KG1 (cell line): ENCODE measurements around the gene MARCHF4.

ENCODE experiments used
- DNase-seq: peaks from one replicate; lab custom pipeline; 2025; lab: John Stamatoyannopoulos, UW

The MARCHF4 gene

DNA sequence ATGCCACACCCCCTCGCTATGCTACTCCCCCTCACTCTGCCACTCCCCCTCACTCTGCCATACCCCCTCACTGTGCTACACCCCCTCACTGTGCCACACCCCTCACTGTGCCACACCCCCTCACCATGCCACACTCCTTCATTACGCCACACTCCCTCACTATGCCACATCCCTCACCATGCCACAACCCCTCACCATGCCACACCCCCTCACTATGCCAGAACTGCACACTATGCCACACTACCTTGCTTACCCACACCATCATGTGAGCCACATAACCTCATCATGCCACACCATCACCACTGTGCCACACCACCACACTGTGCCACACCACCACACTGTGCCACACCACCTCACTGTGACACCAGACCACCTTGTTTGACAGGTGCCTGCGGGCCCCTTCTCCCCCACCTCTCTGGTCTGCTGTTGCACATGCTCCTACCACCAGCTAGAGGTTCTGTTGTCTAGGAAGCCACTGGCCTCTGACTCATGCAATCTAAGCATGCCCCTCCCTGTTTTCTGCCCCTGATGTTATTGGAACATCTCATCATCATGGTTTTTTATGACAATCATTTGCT lies 22.0 kb downstream of the MARCHF4 start:
- no peak for DNase-seq

DNA sequence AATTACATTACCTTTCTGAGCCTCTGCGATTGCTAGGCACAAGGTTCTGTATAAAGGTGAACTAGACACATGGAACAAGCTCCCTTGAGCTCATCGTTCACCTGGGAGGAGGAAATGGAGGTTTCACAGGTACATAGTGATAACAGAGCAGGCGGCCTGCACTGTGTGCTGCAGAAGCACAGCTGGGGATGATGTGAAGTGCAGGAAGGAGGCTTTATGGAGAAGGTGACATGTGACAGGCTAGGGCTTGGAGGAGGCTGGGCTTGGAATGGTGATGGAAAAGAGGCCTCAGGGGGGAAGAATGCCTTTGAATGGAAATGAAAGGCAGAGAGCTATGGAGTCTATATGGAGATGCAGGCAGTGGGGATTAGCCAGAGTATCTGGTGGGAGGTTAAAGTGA lies 22.9 kb downstream of the MARCHF4 start:
- no peak for DNase-seq

- DNase-seq: no peak
Measured at GRCh38 chr2:216348756-216349308, 23.5 kb downstream of the MARCHF4 start.

DNA sequence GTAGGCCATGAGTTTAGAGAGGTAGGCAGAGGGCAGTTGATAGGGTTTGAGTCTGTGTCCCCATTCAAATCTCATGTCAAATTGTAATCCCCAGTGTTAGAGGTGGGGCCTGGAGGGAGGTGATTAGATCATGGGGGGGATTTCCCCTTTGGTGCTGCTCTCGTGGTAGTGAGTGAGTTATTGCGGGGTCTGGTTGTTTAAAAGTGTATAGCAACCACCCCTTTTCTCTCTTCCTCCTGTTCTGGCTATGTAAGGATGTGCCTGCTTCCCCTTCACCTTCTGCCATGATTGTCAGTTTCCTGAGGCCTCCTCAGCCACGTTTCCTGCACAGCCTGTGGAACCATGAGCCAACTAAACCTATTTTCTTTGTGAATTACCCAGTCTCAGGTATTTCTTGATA lies 25.5 kb downstream of the MARCHF4 start:
- no peak for DNase-seq

DNA sequence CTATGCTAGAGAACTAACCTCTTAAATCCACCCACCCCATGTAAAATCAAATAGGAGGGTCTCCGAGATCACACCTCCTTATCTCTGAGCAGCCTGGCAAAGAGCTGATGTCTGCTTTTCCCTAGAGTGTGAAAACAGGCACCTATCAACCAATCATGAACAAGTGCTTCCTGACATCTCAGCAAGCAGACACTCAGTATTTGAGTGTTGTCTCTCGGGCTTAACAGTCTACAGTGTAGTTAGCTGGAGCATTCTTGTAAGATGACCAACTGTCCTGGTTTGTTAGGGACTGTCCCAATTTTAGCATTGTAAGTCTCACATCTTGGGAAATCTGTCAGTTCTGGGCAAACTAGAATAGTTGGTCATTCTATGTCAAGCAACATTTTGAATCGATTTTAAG lies 26.4 kb downstream of the MARCHF4 start:
- DNase-seq: no peak

DNA sequence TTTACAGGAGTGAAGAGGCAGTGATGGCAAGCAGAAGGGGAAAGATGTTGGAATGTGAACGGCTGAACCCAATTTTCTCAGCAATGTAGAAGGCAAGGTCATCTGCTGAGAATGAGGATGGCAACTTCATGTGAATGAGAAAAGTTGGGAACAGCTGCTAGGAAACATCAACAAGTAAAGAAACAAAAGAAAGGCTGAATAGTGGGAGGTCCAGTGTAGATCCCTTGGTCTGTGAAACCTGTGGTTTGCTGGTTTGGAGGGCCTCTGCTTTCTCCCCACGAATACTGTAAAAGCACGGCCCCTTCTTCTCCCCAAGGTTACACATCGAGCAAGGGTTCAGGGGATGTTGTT lies 27.4 kb downstream of the MARCHF4 start:
- no peak for DNase-seq

GRCh38 chr2:216344206-216344949 lies 27.9 kb downstream of the MARCHF4 start:
- DNase-seq: no peak

DNA sequence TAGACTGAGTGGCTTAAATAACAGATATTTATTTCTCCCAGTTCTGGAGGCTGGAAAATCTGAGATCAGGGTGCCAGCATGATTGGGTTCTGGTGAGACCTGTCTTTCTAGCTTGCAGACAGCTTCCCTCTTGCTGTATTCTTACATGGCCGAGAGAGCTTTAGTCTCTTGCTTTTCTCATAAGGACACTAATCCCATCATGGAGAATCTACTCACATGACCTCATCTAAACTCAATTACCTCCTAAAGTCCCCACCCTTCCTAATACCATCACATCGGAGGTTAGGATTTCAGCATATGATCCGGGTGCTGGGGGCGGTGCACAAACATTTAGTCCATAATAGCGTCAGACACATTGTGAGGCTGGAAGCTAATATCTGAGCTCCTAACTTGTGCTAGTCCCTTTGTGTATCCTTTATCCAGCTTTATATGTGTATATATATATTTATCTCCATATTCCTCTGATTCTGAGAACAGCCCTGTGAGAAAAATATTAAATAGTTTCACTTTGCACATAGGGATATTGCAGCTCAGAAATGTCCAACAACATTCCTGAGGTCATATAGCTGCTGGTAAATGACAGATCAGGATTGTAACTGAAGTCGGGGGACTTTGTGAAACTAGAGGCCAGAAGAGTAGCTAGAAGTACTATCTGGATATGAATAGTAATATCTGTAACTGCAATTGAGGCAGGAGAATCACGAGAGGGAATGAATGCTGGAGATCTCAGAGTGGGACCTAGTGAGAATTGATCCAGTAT lies 28.9 kb downstream of the MARCHF4 start:
- no peak for DNase-seq

DNA sequence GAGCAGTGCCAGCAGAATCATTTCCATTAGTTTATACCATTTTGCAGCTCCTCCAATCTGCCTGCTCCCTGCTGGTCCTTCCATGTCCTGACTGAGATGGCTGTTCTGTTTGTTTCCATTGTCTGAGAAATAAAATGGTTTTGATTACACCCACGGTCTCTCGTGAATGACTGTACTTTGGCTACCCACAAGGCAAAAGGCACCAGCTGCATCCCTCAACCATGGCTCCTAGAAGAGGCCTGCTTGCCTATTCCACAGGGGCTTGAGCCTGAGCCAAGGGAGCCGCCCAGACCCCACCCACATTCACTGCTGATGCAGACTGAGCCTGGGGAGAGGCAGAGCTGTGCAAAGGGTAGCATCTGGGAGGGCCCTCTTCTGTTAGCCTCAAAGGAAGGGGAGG lies 31.2 kb downstream of the MARCHF4 start:
- no peak for DNase-seq

GRCh38 chr2:216340280-216340631 lies 32.0 kb downstream of the MARCHF4 start:
- DNase-seq: no peak

GRCh38 chr2:216339456-216340279 lies 32.6 kb downstream of the MARCHF4 start:
- DNase-seq: no peak

- DNase-seq: no peak
Measured at GRCh38 chr2:216335252-216335651, 37.0 kb downstream of the MARCHF4 start.

DNA sequence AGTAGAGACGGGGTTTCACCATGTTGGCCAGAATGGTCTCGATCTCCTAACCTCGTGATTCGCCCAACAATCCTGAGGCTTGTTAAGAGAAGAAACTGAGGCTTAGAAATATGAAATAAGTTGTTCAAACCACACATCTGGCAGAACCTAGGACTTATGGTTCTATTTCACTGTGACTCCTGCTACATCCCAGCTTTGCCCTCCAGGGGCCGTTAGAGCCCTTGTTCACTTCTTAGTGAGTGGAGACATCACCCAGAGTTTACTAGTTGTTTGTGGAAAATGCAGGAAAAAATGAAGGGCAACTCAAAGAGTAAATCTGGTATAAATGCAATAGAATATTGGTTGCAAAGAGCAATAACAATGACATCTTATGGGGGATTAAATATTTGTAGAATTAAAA lies 43.9 kb downstream of the MARCHF4 start:
- no peak for DNase-seq

GRCh38 chr2:216327447-216327935 lies 44.8 kb downstream of the MARCHF4 start:
- DNase-seq: no peak
